Germinal center (tissue), 1 donor: ENCODE measurements around the gene RNMT.

Experiments used
- DNase-seq: peaks from one replicate; pipeline ENCODE4 v3.0.0; 2012; ENCODE audit warnings: mixed read lengths, low spot score

The RNMT gene

DNA sequence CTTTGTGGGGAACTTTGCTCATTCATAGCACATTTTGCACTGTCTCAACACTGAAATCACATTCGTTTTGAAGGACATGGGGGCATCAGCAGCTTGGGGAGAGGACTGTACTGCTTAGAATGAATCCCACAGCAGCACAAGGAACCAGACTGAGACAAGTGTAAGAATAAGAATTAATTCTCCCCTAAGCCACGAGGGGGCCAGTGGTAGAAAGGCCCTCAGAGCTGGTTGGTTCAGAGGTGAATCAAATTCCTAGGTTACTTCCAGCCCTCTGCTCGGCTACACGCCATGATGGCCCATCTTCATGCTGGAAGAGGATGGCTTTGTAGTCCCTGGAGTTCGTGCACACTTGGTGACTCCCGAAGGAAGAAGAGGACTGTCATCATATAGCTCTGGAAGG is 85.5 kb downstream of the RNMT start:
- no peak for DNase-seq

DNA sequence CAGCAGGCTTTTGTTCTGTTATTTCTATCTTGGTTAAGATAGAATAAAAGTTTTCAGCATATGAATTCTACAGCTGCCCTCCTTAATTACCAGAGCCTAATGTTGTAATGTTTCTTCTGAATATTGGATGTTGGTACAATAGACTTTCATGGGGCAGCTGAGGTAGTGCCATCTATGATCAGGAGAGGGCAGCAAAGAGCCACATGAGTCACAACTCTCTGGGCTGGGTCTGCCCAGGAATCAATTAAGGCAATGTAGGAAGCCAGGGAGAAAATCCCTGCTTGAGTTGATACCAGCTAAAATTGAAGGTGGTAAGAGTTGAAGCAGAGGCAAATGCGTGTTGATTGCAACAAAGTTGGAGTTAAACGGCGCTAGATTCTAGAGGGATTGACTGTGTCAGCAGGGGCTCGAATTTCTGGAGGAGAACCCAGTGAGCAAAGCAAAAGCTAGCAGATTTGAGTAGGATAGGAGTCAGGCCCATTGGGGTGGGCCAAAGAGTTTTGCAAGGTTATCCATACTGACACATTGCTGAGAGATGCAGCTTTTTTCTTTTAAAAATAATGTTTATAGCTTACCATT is 86.9 kb downstream of the RNMT start:
- peak; percentile 69 for DNase-seq
